Measurements from ENCODE around the gene ZBTB16. TPM values are rescaled to one million over a fixed set of nuclear protein-coding genes. Genes with fewer than 3 reads are reported as not detected.

ZBTB16 gene
- total and polyA plus RNA-seq, 2 of the 13 experiments (the other 11 are each of a cell fraction or from before 2014, with no cell fraction given): not detected

- DNase-seq (ENCODE audit: low spot score) (no peak), FAIRE-seq (no peak), ATAC-seq (no peak)
- ChIA-PET POLR2A (no interaction called here), CTCF (ENCODE audit: low intra/inter-chr PET ratio, low total read pairs) (no interaction called here)
- H3K27ac ChIP-seq (ENCODE audit: extremely low read length, insufficient read depth, low read length): no peak overlapping the region
- no peak overlapping the region for H3K4me3 ChIP-seq (replicated peaks in 1 of 3; ENCODE audit: insufficient read depth in 1 of 3, low read depth in 2 of 3, low read length in 3 of 3)
- H3K4me2 ChIP-seq (ENCODE audit: low read depth, low read length): no peak overlapping the region
- H4K20me1 ChIP-seq (ENCODE audit: insufficient read depth, low read length): 0 out of 2 replicates have a peak, but pooled peaks cover 4% of the 10 kb centered on the region
- BruUV-seq (replicated peaks): no TSS peak
- H3K36me3 ChIP-seq (replicated peaks in 1 of 2; ENCODE audit: control insufficient read depth in 1 of 2, insufficient read depth in 2 of 2, low read length in 2 of 2): no peaks in the 10 kb centered on the region
- no peak overlapping the region for H2AFZ ChIP-seq (ENCODE audit: low read length)
- no peaks in the 10 kb centered on the region for H3K79me2 ChIP-seq (ENCODE audit: insufficient read depth, low read length)
- TF ChIP-seq SCMH1 (CRISPR knock-in tag; IDR thresholded peaks at IDR 0.05; ENCODE audit: borderline replicate concordance) (no peak), PCBP2 (optimal IDR thresholded peaks at IDR 0.05; ENCODE audit: low read depth, low read length, poor library complexity, severe bottlenecking) (no peak), MXI1 (IDR thresholded peaks at IDR 0.05; ENCODE audit: borderline replicate concordance, low read depth, low read length) (no peak), ZNF235 (CRISPR knock-in tag; IDR thresholded peaks at IDR 0.05; ENCODE audit: borderline replicate concordance) (no peak), ZNF549 (CRISPR knock-in tag; IDR thresholded peaks at IDR 0.05) (no peak), ZNF331 (CRISPR knock-in tag; IDR thresholded peaks at IDR 0.05) (no peak), ZNF530 (CRISPR knock-in tag; IDR thresholded peaks at IDR 0.05; ENCODE audit: low read depth) (no peak), SNAPC5 (CRISPR knock-in tag; IDR thresholded peaks at IDR 0.05; ENCODE audit: borderline replicate concordance) (no peak), CBX1 (IDR thresholded peaks at IDR 0.05; ENCODE audit: low read depth) (no peak), ZZZ3 (CRISPR knock-in tag; IDR thresholded peaks at IDR 0.05; ENCODE audit: borderline replicate concordance) (no peak), ZNF704 (CRISPR knock-in tag; IDR thresholded peaks at IDR 0.05; ENCODE audit: borderline replicate concordance) (no peak), KMT2A (CRISPR knock-in tag; IDR thresholded peaks at IDR 0.05) (no peak), ZNF605 (CRISPR knock-in tag; IDR thresholded peaks at IDR 0.05) (no peak), HNF4G (IDR thresholded peaks at IDR 0.05; ENCODE audit: borderline replicate concordance, low read depth, low read length) (no peak), HNF4G (CRISPR knock-in tag; IDR thresholded peaks at IDR 0.05; ENCODE audit: borderline replicate concordance, low read depth) (no peak)
- peaks cover 8 to 73% of the 10 kb centered on the region in 2 experiments for H3K27me3 ChIP-seq (ENCODE audit: control insufficient read depth in 1 of 2, insufficient read depth in 2 of 2, low read length in 2 of 2)
- H3K9ac ChIP-seq (ENCODE audit: insufficient read depth, low read depth, low read length): no peak overlapping the region
- no peaks in the 10 kb centered on the region for H3K9me3 ChIP-seq (ENCODE audit: low read length)
- in situ Hi-C loops (cut with HindIII; ENCODE audit: extremely low pct_ligation_motif_present, low pct_unique_long_range_greater_than_20kb) (no loop called here), intact Hi-C loops (cut with micrococcal nuclease; ENCODE audit: unreplicated experiment) (no loop called here)
- 54% methylated on average over 4 of the region's 4 CpGs for WGBS (ENCODE audit: low lambda C conversion rate)
- H3K4me1 ChIP-seq (ENCODE audit: insufficient read depth, low read length): no peaks in the 10 kb centered on the region
Measured at GRCh38 chr11:114065094-114065493, 5.6 kb downstream of the ZBTB16 start.

Measured in HepG2 (cell line).